Activated CD4-positive, alpha-beta T cell treated with anti-CD3 and anti-CD28 coated beads for 4 hours (primary cell): ENCODE results near the gene SMO.
"Not testable (repeated sequence)": the region's sequence is repeated elsewhere in the genome, so short reads cannot be mapped to it uniquely, and the experiment has no call there.

ENCODE experiments used
- DNase-seq, 2 donors: peaks; one replicate each; pipeline ENCODE4 v3.0.0-alpha.2; 2020

The SMO gene

DNA sequence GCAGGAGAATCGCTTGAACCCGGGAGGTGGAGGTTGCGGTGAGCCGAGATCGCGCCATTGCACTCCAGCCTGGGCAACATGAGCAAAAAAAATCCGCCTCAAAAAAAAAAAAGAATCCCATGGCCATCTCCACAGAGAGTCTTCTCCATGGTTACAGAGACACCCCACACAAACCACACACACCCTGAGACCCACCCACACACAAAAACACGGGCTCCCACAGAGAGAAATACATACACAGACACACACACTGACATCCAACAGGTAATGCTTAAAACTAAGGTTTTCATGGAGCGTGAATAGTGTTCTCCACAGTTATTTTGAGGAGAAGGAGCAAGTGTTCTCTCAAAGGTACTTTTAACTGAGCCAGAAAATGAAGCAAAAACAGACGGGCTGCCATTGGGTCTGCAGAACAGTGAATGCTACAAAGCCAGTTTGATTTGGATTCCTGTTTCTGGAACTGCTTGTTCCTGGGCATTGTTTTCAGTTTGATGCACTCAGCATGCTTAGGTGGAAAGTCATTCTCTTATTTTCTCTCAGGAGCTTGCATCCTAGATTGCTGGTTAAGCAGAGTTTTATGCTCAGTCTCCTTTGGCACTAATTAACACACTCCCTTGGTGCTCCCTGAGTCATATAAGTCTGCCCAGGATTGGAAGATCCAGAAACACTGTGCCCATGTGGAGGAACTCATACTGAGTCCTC, 51.8 kb downstream of the SMO start:
- no peak for DNase-seq

DNA sequence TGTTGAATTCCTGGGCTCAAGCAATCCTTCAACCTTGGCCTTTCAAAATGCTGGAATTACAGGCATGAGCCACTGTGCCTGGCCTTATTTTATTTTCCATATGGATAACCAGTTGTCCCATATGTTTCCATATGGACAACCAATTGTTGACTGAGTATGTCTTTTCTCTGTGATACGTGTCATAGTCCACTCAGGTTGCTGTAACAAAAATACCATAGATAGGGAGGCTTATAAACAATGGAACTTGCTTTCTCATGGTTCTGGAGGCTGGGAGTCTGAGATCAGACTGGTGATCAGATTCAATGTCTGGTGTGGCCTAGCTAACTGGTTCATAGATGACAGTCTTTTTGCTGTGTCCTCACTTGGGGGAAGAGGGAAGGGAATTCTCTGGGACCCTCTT, 55.8 kb downstream of the SMO start:
- no peak for DNase-seq

DNA sequence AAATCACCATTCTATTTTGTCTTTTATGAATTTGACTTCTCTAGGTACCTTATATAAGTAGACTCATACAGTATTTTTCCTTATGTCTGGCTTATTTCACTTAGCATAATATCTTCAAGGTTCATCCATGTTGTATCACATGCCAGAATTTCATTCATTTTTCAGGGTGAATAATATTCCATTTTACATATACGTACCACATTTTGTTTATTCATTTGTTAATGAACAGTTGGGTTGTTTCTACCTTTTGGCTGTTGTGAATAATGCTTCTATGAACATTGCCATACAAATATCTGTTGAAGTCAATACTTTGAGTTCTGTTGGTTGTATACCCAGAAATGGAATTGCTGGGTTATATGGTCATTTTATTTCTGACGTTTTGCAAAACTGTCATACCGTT, 57.1 kb downstream of the SMO start:
- DNase-seq, result no peak

DNA sequence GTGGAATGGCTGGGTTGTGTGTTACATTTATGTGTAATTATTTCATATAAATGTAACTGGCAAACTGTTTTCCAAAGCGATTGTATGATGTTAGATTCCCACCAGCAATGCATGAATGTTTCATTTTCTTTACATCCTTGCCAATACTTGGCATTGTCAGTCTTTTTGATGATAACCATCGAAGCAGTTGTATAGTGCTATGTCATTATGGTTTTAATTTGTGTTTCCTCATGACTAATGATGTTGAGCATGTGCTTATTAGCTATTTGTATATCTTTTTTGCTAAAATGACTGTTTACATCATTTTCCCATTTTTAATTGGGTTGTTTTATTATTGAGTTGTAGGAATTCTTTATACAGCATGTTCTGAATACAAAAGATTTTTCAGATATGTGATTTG, 58.7 kb downstream of the SMO start:
- no peak for DNase-seq

DNA sequence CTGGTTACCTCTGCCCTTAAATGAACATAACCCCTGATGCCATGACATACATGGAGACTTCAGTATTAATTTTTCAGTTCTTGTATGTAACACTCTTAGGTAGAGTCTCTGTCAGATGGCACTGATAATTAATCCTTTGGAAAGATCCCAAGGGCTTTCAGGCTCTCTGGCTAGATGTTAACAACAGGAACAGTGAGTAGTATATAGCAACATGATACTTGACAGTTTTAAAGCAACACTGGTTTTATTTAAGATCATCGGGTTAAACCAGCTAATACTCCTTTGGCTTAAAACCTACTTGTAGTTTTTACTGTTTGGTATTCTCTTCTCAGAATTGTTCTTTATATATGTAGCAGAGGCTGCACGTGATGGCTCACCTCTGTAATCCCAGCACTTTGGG, 63.7 kb downstream of the SMO start:
- DNase-seq, result no peak

DNA sequence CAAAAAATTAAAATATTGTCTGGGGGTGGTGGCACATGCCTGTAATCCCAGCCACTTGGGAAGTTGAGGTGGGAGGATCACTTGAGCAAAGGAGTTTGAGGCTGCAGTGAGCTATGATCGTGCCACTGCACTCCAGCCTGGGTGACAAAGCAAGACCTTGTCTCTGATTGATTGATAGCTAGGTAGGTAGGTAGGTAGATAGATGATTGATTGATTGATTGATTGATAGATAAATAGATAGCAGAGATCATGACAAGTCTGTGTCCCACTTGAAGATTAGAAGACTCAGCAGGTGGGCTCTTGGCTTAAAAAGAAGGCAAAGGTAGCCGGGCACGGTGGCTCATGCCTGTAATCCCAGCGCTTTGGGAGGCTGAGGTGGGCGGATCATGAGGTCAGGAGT, 64.2 kb downstream of the SMO start:
- DNase-seq, result not testable (repeated sequence)

DNA sequence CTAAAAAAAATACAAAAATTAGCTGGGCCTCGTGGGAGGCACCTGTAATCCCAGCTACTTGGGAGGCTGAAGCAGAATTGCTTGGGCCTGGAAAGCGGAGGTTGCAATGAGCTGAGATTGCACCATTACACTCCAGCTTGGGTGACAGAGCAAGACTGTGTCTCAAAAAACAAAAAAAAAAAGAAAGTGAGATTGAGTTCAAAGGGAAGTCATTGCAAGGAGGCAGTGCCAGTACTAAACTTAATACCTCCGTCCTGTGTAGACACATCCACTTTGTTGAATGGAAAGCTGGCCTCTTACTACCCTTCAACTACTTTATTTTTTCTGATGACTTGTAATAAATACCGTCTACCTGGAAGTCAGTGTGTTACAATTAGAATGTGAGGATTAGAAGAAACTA, 67.4 kb downstream of the SMO start:
- DNase-seq, result no peak

DNA sequence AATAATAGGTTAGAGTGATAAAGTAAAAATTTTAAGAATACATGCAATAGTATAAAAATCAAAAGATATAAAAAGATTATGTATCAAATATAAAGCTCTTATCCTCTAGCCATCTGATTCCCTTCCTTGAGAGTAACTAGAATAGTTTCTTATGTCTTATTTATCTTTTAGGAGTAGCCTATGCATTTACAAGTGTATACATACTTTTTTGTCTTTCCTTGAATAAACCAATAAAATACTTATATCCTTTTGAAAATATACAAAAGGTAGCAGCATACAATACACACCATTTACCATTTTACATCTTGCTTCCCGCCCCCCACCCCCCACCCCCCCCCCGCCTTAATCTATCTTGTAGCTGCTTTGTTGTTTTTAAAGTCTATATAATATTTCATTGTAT, 67.8 kb downstream of the SMO start:
- no peak for DNase-seq

DNA sequence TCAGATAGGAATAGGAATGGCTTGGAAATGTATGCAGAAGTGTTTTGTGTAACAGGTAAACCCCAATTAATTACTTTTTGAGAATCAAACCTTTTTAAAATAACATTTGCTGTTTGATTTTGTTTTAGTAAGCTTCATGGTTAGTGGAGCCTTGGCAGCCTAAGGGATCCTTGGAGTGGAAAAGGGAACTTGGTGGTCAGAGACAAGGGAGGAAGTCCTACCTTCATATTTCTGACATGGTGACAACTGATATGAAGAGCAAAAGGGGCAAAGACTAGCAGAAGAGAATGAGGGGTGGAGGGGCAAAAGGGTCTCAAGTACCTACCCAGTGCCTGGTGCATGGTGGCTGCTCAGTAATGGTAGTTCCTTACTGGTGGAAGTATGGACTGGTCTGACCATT, 68.7 kb downstream of the SMO start:
- DNase-seq, result no peak

DNA sequence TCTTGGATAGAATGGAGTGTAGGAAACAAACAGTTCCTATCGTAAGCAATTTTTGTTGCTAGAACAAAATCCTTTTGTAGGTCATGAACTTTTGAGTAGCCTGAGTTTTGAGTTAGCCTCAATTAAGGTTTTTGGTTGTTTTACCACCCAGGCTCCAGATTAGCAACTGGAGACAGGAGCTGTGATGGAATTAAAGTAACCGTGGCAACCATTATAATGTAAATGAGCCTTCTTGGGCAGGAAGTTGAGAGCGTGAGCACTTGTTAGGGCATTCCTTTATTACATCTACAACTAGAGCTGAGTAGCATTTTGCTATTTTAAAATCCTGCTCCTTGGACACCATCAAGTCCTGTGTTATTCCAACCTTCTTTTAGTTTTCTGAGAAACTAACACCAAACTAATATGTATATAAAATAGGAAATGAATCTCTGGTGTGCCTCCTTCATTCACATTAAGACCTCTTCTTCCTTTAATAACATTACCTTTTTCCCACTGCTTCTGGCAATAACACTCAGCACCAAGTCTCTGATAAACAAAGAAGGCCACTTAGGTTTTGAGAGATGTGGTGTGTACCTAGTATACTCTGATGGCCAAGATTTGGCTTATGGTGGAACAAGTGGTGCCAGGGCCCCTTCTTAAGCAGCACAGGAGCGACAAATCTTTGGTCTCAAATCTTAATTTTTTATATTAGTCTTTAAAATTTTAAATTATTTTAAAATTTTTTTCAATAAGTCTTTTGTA, 70.4 kb downstream of the SMO start:
- DNase-seq, result no peak

DNA sequence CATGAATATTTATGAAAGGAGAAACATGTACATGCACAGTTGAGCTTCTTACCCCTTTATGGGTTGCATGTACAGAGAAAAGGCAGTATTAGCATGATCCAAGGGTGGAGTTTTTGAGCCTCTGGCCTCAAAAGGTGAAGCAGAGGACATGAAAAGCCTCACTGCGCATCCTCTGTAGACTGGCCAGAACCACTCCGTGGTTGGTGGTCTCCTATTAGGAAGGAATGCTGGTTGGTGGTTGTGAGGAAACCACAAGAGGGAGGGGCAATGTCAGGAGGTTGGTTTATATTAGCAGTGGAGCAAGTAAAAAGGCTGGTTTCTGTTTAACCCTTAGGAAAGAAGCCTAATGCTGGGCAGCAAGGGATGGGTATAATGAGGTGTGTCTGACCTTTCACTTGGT, 73.9 kb downstream of the SMO start:
- DNase-seq, result no peak
